Ecto neural progenitor cell (in vitro differentiated cells): Measurements from ENCODE around the gene C20orf204.
"Not testable (repeated sequence)": the region's sequence is repeated elsewhere in the genome, so short reads cannot be mapped to it uniquely, and the experiment has no call there.

Experiments used
- DNase-seq: peaks from one replicate; pipeline ENCODE4 v3.0.0-alpha.2; 2018; ENCODE audit warnings: low spot score

C20orf204 gene

GRCh38 chr20:64035933-64036345 is at the start of gene C20orf204:
Gene C20orf204, plus strand, starts transcription at chr20:64036182. Its CDS starts 142 bp downstream, at chr20:64036324.
- DNase-seq = peak; percentile 56

GRCh38 chr20:64000906-64001305 is 35.1 kb upstream of the C20orf204 start:
- DNase-seq = no peak

- DNase-seq = no peak
Measured at GRCh38 chr20:64001607-64002011, 34.4 kb upstream of the C20orf204 start.

GRCh38 chr20:64003960-64004725 is 31.8 kb upstream of the C20orf204 start:
- no peak for DNase-seq

GRCh38 chr20:64005394-64005793 is 30.6 kb upstream of the C20orf204 start:
- no peak for DNase-seq

- DNase-seq = no peak
Measured at GRCh38 chr20:64006490-64006889, 29.5 kb upstream of the C20orf204 start.

- DNase-seq = no peak
Measured at GRCh38 chr20:64006902-64007301, 29.1 kb upstream of the C20orf204 start.

GRCh38 chr20:64009811-64010387 is 26.1 kb upstream of the C20orf204 start:
- no peak for DNase-seq

- no peak for DNase-seq
Measured at GRCh38 chr20:64010711-64011237, 25.2 kb upstream of the C20orf204 start.

- DNase-seq = no peak
Measured at GRCh38 chr20:64011366-64011779, 24.6 kb upstream of the C20orf204 start.

- not testable (repeated sequence) for DNase-seq
Measured at GRCh38 chr20:64012385-64013154, 23.4 kb upstream of the C20orf204 start.

- no peak for DNase-seq
Measured at GRCh38 chr20:64015635-64016034, 20.3 kb upstream of the C20orf204 start.

GRCh38 chr20:64021124-64021975 is 14.6 kb upstream of the C20orf204 start:
- DNase-seq = no peak

- DNase-seq = no peak
Measured at GRCh38 chr20:64022671-64023360, 13.2 kb upstream of the C20orf204 start.

GRCh38 chr20:64023361-64024140 is 12.4 kb upstream of the C20orf204 start:
- DNase-seq = no peak

GRCh38 chr20:64024141-64024990 is 11.6 kb upstream of the C20orf204 start:
- DNase-seq = no peak

- no peak for DNase-seq
Measured at GRCh38 chr20:64025101-64025825, 10.7 kb upstream of the C20orf204 start.

- no peak for DNase-seq
Measured at GRCh38 chr20:64025826-64026412, 10.1 kb upstream of the C20orf204 start.
